ENCODE results near the gene FBXW5.

FBXW5 gene

DNA sequence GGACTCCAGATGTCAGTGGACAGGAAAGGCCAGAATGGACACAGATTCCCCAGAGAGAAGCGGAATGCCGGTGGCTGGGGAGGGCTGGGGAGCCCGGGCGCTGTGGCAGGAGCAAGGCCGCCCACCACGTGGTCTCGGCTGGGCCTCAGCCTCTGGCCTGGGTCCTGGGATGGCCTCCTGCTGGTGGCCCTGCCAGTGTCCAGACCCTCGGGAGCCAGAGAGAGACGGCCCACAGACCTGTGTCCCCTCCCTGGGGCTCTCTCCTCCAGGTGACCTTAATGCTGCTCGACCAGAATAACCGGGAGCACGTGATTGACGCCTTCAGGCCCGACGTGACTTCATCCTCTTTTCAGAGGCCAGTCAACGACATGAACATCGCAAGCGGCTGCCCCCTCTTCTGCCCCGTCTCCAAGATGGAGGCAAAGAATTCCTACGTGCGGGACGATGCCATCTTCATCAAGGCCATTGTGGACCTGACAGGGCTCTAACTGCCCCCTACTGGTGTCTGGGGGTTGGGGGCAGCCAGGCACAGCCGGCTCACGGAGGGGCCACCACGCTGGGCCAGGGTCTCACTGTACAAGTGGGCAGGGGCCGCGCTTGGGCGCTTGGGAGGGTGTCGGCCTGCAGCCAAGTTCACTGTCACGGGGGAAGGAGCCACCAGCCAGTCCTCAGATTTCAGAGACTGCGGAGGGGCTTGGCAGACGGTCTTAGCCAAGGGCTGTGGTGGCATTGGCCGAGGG is 19.0 kb downstream of the FBXW5 start:
- intact Hi-C loops (cut with DNase I): no loop called here
- DNase-seq: no peak

GRCh38 chr9:136923881-136924280 is 20.7 kb downstream of the FBXW5 start:
- DNase-seq: no peak
- intact Hi-C loops (cut with DNase I): no loop called here

- intact Hi-C loops (cut with DNase I): no loop called here
- DNase-seq: no peak
These were observed 22.0 kb downstream of the FBXW5 start for GRCh38 chr9:136922540-136922939.

DNA sequence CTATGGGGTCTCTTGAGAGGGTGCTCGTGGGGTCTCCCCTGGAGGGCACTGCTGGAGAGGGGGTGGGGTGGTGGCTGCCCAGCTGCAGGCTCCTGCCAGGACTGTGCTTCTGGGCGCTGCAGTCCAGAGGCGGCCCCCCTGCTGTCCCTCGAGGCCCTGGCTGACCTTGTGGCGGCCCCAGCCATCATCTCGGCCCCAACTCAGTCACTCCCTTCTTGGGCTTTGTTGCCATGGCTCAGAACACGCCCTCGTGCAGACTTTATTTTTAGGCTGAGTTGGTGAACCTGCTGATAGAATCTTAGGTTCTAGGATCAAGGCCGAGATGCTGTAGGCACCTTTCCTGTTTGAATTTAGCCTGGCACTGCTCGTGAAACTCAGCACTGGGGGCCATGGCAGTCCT is 22.8 kb downstream of the FBXW5 start:
- intact Hi-C loops (cut with DNase I): no loop called here
- DNase-seq: peak in 22 of 42 donors; percentile 26 to 76 (median 48)

- intact Hi-C loops (cut with DNase I): no loop called here
- peak in 18 of 42 donors; percentile 8 to 72 (median 41) for DNase-seq
These were observed 23.2 kb downstream of the FBXW5 start for GRCh38 chr9:136921307-136921706.

GRCh38 chr9:136920734-136921231 is 23.8 kb downstream of the FBXW5 start:
- intact Hi-C loops (cut with DNase I): no loop called here
- DNase-seq: no peak

DNA sequence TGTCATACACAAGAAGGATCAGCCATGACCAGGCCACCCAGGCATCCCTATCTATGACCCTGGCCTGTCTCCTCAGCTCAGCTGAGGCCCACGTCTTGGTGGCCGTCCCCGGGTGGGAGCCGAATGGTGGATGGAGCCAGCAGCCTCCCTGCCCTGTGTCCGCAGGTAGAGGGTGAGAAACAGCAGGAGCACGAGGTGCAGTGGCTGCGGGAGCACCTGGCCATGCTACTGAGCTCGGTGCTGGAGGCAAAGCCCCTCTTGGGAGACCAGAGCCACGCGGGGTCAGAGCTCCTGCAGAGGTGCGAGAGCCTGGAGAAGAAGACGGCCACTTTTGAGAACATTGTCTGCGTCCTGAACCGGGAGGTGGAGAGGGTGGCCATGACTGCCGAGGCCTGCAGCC is 24.5 kb downstream of the FBXW5 start:
- DNase-seq: no peak
- intact Hi-C loops (cut with DNase I): no loop called here

DNA sequence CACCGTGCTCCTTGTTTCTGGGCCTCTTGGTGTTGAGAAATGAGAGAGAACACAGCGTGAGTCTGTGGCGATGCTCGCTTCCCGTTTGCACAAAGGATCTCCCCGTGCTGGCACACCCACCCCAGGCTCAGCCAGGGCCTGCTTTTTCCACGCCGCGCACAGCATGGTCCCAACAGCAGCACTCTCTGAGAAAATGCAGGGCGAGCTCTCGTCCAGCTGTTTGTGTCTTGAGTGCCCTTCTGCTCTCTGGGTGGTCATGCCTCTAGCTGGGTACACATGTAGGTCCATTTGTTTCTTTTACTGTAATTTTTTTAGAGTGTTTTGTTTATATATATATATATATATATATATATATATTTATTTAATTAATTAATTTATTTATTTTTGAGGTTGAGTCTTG is 26.6 kb downstream of the FBXW5 start:
- intact Hi-C loops (cut with DNase I): no loop called here
- DNase-seq: no peak

- DNase-seq: no peak
- intact Hi-C loops (cut with DNase I): no loop called here
These were observed 28.0 kb downstream of the FBXW5 start for GRCh38 chr9:136916330-136917184.

DNA sequence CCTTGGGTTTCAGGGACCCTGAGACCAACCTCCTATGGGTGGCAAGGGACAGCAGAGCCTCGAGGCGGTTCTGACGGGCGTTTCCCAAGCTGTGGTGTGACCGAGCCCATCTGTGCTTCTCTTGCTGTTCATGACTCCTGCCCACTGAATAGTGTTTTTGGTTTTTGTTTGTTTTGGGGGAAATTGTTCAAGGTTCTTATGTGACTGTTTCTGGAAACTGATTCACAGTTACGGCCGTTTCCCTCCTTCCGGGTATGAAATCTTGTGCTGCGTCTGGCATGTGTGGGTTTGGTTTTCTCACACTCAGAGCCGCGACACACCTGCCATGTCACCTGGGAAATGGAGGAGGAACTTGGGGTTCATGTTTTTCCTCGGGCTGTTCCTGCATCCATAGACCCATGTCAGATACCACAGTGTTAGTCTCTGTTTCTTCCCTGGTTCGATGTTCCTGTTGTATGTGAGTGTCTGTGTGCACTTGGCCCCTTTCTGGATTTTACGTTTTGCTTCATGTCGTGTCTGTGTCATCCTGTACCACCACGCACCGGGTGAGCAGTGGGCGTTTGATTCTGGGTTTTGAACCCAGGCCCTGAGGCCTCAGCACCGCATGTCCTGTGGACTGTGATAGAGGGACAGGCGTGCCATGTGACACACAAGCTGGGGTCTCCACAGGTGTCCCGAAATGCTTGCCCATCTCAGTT is 28.8 kb downstream of the FBXW5 start:
- intact Hi-C loops (cut with DNase I): no loop called here
- DNase-seq: peak in 13 of 42 donors; percentile 6 to 60 (median 31)

DNA sequence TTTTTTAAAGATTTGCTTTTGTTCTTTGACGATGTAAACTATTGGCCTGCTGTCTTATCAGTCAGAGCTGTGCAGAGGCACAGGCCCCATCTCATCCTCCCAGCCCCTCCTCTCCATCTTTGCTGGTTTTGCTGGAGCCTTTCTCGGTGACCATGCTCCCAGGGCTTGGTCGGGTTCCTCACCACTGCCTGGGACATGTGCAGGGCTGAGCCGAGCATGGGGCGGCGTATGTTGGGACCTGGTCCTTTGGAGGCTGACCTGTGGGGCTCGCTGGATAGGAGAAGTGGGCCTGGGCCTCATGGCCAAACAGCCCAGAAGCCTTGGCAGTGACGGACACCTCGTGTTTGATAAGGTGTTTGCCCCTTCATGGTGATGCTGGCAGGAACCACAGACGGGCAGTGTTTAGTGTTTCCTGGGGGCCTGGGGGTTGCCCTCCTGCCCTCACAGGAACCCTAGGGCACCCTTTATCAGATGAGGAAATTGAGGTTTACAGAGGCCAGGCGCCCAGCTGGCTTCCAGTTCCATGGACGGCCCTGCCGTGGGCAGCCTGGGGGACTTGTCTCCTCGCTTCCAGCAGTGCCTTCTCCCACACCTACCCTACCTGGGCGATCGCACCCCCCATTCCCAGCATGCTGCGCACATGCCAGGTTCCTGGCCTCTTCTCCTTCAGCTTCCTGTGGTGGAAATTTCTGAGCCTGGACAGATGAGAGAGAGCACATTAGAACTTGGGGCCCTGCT is 30.7 kb downstream of the FBXW5 start:
- intact Hi-C loops (cut with DNase I): no loop called here
- no peak for DNase-seq

GRCh38 chr9:136910901-136911245 is 33.7 kb downstream of the FBXW5 start:
- no peak for DNase-seq
- intact Hi-C loops (cut with DNase I): no loop called here

DNA sequence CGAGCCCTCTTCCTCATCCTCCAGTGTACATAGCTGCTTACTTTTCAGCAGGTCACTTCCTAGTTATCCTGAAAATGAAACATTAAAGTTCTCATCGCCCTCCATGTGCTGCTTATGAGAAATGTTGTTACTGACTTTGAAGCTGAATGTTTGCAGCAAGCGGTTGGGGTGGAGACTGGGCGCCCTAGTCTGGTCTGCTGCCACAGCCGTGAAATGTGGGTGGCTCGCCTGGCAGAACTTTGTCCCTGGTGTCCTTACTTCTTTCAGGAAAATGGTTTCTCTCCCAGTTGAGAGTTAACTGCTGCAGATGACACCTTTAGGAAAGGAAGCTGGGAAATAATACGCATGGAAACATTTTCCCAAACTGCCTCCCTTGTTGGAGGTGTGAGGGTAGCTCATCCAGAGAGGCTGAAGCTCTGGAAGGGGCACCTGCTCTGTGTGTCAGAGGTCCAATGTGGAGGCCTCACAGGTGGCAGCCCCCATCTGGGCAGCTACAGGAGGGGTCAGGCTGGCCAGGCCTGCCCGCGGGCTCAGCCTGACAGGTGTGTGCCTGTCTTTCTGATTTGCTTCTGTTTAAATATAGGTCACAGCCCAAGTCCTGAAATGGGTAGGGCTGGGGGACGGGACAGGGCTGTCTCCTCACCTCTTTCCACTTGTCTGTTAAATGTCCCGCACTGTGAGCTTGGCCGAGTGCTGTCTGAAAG is 34.2 kb downstream of the FBXW5 start:
- intact Hi-C loops (cut with DNase I): no loop called here
- no peak for DNase-seq

- intact Hi-C loops (cut with DNase I): no loop called here
- DNase-seq: no peak
These were observed 37.3 kb downstream of the FBXW5 start for GRCh38 chr9:136907011-136907914.

- intact Hi-C loops (cut with DNase I): no loop called here
- no peak for DNase-seq
These were observed 38.3 kb downstream of the FBXW5 start for GRCh38 chr9:136906266-136906665.

DNA sequence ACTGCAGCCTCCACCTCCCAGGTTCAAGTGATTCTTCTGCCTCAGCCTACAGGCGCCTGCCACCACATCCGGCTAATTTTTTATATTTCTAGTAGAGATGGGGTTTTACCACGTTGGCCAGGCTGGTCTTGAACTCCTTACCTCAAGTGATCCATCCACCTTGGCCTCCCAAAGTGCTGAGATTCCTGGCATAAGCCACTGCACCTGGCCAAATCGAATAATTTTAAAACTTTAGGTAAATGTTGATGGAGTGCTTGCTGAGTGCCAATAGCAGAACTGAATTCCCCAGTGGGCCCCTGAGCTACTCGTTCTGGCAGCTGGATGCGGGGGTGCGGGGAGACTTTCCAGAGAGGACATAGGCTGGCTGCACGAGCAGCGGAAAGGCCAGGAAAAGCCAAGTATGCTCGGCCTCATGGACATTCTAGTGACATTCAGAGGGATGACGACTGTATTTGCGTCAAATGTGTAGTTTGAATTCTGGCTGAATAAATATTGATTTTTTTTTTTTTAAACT is 41.4 kb downstream of the FBXW5 start:
- intact Hi-C loops (cut with DNase I): no loop called here

DNA sequence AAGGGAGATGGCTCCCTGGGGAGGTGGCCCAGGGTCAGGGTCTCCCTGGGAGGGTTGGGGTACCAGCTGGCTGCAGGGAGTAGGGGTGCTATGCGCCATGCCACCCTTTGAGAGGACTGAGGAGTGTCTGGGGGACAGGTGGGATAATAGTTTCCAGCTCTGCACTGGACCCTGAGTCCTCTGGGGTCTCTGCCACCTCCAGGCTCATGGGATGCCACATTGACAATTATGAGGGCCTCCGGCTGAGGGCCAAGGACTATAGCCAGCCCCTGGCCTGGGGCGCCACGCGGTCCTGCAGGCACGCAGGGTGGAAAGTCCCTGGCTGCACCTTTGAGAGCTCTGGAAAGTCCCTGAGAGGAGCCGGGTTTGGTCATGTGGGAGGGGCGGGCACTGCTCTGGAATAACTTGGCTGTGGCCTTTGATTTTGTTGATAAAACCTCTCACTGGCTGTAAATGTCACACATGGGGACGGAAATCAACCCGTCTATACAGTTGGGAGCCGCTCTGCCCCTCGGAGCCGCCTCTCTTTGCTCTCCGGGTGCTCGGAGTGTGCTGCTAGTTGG is 42.2 kb downstream of the FBXW5 start:
- DNase-seq: no peak
- intact Hi-C loops (cut with DNase I): no loop called here

More for the DNA sequence above, 41.4 kb downstream of the FBXW5 start:
- no peak for DNase-seq

All from head of caudate nucleus (tissue), 42 donors.